Germinal center (tissue), 1 donor: ENCODE measurements around the gene WDR93.

Experiments used
- DNase-seq: peaks from one replicate; pipeline ENCODE4 v3.0.0; 2012; ENCODE audit warnings: mixed read lengths, low spot score

WDR93 gene

DNA sequence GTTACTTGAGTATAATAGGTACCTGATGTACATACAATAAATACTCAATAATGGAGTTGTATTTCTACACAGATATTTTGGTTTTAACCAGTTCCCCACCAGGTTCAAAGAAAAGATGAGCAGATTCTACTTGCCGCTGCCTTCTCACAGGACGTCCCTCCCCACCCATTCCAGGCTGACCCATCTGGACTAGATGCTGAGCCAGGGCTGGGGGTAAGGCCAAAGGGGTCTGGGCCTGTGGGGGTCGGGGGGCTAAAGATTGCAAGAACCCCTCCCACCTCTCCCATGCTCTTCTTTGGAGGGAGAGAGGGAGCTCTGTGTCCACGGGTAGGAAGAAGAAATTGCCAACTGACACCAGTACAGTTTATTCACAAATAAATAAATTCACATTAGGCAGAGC, 58.9 kb downstream of the WDR93 start:
- no peak for DNase-seq

DNA sequence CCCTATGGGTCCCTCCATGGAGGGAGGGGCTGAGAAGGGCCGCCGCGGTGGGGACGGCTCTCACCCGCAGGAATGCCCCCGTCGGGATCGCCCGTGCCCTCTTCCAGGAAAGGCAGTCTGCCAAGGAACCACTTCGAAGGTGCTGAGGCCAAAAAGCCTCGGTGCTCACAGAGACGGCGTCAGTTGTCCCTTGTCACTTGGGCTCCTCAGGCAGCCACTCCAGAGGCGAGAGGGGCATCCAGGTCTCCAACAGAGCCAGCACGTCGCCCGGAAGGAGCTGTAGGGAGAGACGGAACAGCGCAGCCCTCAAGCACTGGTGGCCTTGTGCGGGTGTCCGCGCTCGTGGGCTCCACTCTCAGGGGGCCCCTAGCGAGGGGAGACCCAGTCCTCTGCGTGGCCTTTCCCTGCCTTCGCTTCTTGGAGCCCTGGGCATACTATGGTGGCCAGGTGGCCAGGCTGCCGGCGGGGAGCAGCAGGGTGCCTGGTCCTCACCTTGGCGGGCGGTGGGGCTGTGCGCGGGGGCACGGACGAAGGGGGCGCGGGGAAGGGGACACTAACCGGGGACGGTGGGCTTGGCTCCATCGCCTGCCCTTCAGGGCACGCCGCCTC, 59.4 kb downstream of the WDR93 start:
- DNase-seq, result no peak

DNA sequence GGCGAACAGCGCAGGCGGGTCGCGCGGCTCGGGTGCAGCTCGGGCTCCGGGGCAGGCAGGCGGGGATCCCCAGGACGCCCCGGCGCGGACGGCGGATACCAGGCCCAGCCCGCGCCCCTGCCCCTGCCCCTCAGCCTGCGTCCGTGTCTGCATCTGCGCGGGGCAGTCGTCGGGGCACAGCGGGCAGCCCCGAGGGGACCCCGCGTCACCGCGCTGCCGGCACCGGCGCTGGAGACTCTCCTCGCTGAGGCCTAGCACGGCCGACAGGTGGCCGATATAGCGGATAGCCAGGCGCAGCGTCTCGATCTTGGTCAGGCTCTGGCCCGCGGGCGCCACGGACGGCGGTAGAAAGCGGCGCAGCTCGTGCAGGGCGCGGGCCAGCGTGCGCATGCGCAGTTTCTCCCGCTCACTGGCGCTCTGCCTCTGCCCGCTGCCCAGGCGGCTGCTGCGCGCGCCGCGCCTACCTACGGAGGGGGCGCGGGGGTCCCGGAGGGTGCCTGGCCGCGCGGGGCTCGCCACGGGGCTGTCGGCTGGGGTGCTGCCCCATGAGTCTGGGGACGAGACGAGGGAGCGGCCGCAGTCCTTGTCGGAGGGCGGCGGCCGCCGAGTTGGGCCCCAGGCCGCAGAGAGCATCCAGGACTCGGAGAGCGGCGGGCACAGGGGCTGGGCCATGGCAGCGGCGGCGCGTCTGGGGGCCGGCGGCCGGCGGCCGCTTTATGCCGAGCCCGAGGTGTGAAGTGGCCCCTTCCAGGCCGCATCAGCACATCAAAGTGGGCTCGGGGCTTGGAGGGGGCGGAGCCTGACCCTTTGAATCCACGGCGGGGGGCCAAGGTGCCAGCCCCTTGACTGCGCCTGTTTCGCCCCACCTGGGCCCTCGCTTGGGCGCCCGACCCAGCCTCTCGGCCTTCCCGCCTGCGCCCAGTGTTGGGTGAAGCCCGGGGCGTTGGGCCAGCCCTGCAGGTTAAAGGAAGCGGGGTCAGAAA, 60.2 kb downstream of the WDR93 start, which contains the start of gene MESP1:
TSS of gene MESP1 (minus strand) at position 690 of the 983 bp plus-strand sequence. CDS start at position 672, 18 bp downstream.
- peak; percentile 95 for DNase-seq

DNA sequence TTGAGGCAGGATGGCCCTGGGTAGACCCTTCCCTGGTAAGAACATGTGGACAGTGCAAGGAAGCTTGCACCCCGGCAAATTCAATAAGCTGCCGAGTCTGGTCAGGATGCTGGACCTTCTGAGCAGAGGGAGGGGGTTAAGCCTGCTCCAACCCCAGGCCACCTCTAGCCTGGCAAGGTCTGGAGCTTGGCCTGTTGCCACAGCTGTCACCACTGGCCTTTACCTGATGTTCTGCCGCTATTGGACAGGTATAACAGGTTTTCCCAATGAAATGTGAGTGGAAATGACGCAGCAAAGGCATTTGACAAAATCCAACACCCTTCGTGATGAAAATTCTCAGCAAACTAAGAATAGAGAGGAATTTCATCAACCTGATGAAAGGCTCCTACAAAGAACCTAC, 61.1 kb downstream of the WDR93 start:
- no peak for DNase-seq

DNA sequence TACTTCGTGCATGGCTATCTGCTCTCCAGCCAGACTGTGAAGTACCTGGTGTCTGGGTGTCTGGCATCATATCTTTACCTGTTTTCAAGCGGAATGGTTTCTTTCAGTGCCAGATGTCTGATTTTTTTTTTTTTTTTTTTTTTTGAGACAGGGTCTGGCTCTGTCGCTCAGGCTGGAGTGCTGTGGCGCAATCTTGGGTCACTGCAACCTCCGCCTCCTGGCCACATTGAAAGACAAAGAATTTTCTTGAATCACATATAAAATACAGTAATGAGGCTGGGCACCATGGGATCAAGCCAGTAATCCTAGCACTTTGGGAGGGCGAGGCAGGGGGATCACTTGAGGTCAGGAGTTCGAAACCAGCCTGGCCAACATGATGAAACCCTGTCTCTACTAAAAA, 63.2 kb downstream of the WDR93 start:
- DNase-seq, result no peak

DNA sequence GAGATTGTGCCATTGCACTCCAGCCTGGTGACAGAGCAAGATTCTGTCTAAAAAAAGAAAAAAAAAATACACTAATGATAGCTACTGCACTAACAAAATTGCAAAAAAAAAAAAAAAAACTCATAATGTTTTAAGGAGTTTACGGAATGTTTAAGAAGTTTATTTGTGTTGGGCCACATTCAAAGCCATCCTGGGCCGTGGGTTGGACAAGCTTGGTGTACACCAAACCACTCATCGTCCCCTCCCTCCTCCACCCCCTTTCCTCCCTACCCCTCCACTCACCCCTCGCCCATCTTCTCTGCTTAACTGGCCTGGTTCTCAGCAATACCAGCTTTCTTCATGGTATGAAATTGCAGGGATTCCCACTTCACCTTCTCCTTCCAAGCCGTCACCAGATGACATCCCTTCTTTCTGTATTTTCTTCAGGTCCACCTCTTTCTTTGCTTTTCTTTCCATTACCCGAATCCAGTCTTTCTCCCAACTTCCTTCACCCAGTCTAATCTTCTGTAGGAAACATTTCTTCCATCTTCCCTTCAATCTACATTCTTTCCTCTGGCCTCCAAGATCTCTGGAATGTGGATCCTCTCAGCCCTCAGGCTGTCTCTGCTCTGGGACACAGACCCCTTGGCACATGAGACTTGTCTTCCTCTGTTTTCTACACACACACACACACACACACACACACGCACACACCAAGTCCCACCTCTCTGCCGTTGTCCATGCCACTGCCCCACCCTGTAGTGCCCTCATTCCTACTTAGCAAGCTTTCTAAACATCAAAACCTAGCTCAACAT, 63.9 kb downstream of the WDR93 start:
- DNase-seq, result no peak

DNA sequence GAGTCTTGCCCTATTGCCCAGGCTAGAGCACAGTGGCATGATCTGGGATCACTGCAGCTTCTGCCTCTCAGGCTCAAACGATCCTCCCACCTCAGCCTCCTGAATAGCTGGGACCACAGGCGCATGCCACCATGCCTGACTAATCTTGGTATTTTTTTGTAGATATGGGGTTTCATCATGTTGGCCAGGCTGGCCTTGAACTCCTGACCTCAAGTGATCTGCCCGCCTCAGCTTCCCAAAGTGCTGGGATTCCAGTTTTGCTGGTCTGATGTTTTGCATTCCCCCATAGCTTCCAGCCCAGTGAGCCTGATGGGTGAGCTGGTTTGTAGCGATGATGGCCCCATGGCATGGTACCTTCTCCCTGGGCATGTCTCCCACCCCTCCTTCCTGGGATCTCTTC, 65.1 kb downstream of the WDR93 start:
- DNase-seq, result no peak

DNA sequence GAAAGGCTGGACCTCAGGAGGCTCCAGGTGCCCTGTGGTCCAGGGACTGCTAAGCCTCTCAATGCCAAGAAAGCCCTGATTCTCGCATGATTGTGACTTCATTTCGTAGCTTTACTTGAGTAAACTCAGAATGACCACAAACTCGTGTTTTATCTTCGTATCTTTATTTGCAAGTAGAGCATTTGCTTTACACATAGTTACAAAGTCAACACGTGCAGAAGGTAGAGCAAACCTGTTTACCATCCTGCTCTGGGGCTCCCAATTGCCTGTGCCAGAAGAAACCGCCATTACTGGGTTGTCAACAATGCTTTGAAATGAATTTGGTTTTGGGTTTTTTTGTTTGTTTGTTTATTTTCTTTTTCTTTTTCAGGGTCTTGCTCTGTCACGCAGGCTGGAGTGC, 66.3 kb downstream of the WDR93 start:
- no peak for DNase-seq

DNA sequence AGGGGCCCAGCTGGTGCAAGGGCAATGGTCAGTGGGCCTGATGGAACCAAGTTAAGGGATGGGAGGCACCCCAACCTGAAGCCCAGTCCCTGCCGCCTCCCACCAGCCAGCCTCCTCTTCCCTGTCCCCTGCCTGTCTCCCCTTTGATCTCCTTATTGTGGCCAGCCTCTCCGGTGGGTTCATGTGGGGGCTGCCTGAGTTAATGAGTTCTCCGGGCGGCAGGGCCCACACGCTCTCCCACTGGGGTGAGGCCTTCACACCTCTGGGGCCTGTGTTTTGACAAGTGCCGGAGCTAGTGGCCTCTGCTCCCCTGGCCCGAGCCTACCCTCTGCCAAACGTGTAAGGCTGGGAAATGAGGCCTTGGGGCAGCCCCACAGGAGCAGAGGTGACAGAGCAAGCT, 67.7 kb downstream of the WDR93 start:
- DNase-seq, result no peak

DNA sequence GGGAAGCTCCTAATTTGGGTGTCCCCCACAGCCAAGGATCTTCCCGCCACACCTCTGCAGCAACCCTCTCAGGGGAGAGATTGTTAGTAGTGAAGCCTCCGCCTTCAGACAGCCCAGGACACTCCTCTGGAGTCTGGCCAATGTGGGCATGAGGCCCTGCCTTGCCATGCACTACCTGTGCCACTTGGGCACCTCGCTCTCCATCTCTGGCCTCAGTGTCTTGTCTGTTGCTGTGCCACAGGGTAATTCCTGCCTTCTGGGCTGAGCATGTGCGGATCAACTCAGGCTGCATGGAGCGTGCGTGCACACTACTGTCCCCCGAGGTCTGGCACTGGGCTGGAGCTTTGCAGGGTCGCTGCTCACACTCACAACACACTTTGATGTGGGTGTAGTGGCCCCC, 68.4 kb downstream of the WDR93 start:
- no peak for DNase-seq

DNA sequence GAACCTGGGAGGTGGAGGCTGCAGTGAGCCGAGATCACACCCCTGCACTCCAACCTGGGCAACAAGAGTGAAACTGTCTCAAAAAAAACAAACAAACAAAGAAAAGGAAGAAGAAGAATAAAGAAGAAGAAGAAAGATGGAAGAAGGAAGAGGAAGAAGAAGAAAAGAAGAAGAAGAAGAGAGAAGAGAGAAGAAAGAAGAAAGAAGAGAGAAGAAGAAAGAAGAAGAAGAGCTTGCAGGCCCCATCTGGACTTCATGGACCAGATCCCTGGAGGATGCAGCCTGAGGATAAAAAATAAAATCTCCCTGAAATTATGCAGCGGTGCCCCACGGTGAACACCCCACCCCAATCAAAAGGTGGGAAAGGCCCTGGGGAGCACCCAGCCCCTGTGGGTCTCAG, 69.2 kb downstream of the WDR93 start:
- no peak for DNase-seq

DNA sequence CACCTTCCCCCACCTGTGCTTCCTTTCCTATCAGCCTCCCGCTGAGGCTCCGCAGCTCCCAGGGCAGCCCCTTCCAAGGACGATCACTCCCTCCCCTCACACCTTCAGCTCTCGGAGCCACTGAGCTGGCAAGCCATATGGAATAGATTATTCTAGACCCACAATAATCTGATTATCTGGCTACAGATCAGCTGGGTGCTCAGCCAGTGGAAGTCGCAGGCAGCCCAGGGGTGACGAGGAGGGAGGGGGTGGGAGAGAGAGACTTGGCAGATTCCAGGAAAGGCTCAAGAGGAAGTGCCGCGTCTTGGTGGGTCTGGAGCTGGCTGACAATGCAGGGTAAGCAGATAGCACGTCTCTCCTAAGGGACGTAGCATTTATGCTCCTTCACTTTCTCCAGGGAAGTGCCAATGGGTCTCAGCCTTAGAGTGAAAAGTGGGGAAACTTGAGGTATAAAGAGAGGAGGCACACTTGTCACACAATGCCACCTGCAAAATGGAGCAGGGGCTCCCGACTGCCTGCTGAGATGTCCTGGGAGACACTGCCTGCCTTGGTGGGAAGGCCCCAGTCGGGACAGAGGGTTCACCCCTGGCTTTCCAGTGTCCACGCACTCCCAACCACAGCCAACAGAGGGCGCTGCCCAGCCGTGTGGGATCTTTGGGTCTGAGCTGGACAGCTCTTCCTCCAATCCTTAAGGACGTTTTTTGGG, 69.8 kb downstream of the WDR93 start:
- peak; percentile 79 for DNase-seq

DNA sequence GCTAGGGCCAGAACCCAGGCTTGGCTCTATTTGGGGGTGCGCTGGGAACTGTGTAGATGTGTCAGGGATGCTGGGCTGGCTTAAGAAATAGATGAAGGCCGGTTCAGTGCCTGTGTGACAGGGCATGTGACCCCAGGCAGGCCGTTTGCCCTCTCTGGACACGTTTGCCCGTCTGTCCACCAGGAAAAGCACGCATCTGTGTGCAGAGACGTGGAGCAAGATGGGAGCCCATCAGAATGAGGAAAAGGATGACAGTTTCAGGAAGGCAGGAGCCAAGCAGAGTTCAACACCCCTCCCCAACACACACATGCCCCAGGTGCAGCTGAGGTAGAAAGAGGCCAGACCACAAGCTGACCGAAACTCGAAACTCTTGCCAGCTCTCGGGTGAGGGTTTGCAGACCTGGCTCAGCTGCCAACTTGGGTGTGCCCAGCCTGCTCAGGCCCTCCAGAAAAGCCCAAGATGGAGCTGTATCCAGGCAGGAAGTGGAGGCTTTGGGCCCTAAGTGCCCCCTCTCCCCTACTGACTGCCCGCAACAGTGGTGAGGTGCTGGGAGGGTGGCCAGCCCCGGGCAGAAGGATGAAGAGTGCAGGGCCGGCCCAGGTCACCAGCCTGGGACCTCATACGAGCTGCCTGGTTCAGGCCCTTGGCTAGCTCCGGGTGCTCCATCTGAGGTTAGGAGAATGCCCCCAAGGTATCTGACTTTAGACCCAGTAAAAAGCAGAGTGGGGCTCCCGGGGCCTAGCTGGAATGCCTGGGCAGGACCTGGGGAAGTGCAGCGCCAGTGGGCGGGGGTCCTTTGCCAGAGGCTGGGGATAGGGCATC, 70.6 kb downstream of the WDR93 start:
- DNase-seq, result no peak

DNA sequence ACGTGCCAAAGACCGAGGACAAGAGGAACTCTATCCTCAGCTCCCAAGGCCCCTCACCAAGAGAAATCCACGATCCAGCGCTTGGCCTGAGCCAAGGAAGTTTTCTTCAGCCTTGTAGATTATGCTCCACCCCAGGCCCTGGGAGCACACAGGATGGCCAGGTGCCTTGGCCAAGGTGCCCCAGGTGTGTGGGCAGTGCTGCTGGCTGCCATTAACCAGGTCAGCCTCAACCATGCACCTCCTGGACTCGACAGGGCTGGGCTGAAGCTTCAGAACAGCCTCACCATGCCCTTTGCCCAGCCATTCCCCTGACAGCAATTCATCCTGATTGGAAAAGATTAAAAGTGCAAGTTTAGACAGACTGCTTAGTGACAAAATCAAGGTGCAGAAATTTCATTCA, 71.3 kb downstream of the WDR93 start:
- no peak for DNase-seq

DNA sequence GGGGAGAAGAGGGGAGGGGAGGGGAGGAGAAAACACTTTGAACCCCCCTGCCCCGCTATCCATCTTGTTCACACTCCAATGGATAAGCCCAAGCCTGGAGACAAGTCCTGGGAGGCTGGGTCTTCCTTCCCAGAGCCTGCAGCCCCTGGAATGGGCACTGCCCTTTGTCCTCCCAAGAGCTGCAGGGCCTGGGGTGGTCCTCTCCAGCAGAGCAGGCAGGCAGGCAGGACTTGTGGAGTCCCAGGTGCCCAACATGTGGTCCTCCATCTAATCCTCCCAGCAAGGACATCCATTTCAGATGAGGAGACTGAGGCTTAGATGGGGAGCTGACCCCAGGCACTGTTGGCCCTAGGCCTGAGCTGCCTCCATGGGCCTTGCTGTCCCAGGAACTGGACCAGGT, 75.1 kb downstream of the WDR93 start:
- DNase-seq, result no peak

DNA sequence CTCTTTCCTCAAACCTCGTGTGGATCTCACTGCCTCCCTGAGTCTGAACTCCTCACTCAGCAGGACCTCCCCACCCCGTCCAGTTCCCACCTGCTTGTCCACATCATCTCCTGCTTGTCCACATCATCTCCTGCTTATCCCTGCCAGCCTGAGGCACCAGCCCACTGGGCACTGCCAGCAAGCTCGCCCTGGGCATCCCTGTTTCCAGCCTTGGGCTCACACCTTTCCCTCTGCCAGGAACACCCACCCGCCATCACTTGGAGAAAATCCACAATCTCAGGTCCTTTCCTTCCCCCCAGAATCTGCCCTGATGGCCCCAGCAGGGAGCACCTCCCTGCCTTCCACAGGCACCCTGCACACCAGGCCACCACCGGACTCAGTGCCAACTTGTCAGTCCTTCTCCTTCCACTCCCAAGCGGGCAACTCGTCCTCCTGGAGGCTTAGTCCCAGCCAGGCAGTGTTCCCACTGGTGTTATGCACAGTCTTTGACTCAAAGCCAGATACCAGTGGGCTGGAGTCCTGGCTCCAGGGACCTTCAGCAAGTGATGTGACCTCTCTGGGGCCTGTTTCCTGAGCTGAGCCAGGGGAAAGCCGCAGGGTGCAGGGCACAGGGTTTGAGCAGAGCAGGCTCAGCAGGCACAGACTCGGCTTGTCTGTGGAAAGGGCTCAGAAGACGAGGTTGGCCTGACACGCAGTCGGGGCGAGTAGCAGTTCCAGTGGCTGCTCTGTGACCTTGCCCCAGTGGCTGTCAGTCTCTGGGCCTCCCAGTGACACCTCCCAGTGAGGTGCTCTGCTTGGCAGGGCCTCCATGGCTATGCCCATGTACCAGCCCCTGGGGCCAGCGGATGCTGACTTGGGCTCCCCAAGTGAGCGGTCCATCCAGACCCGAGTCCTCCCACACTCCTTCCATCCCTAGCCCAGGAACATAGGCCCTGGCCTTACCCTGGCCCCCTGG, 76.0 kb downstream of the WDR93 start:
- DNase-seq, result no peak

DNA sequence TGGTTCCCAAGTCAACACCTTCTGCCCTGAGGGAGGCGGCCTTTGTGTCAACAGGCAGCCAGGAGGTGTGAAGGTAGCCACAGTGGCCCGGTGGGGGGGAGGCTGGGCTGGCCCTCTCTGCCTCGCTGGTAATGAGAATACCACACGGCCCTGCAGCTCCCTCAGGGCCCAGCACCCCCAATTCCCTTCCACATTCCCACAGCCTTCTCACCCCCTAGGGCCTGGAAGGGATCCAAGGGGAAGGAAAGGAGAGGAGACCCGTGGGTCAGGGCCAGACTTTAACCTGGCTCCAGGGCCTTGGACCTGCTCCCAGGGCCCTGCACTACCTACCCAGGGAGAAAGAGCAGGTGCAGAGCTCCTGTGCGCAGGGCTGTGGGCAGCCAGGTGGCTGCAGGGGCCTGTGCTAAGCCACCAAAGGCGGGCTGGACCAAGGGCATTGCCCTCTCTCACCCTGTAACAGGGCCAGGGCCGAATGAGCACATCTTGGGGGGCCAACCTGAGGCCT, 76.9 kb downstream of the WDR93 start:
- no peak for DNase-seq

DNA sequence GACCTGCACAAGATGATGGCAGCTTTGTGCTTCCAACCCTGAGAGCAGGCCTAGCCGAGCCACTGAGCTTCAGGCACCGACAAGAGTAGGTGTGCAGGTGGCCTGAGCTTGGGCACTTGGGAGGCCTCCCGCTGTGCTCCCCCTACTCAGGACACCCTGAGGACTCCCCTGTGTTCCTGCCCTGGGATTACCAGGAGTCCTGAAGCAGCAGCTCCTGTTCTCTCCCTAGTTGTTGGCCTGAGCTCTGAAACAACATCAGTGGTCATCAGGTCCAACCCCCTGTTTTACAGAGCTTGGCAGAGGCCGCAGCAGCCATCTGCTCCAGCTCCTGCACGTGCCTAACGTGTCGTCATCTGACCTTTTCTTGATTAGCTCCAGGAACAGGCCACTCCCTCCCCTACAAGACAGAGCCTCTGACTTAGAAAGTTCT, 77.5 kb downstream of the WDR93 start:
- no peak for DNase-seq

DNA sequence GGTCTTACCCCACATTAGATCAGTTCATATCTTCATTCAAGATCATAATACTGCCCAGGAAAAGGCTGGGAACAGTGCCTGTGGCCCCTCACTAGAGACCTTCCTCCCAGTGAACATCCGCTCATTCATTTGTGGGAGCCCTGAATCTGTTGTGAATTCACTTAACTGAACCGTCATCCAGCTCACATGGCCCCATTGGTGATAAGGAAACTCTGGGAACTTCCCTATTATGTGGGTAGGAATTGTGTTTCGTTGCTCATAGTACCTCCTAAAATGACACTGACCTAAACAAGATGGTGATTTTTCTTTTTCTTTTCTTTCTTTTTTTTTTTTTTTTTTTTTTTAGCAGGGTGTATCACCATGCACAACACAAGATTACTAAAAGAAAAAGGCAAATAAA, 78.8 kb downstream of the WDR93 start:
- DNase-seq, result no peak

DNA sequence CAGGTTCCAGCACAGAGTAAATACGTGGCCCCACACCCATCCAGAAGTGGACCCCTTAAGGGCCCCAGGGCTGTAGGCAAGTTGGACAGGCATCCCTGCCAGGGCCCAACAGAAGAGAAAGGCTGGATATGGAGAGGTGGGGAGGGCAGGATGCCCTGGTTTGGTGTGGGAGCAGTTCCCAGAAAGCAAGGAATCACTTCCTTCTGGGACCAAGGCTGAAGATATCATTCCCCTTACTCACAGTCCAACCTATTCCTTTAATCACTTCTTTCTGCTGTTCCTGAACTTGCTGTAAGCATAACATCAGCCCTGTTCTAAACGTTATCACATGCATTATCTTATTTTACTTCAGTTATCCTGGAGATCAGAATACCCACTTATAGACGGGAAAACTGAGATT, 79.4 kb downstream of the WDR93 start:
- DNase-seq, result no peak
